ENCODE results near the gene SFXN4. TPM values are rescaled to one million over a fixed set of nuclear protein-coding genes. Genes with fewer than 3 reads are reported as not detected.
A peak's percentile ranks its signal among the peaks of the same experiment; 100 is the strongest.

SFXN4 gene
- total and polyA plus RNA-seq, 2 of the 13 experiments (the other 11 are each of a cell fraction or from before 2014, with no cell fraction given) = 47.7 to 64.9 TPM

GRCh38 chr10:119178372-119179119 is 13.0 kb upstream of the SFXN4 start, which contains the start of gene PRDX3 (continued):
- TF ChIP-seq TFDP2 (CRISPR knock-in tag; IDR thresholded peaks at IDR 0.05) (peak; percentile 61; the same call in 1 of the 2 replicates), ZBTB20 (CRISPR knock-in tag; IDR thresholded peaks at IDR 0.05; ENCODE audit: borderline replicate concordance, low read depth) (no peak), KAT8 (CRISPR knock-in tag; IDR thresholded peaks at IDR 0.05) (peak; percentile 83), AFF4 (CRISPR knock-in tag; IDR thresholded peaks at IDR 0.05) (no peak; the same call in 1 of the 2 replicates), RERE (CRISPR knock-in tag; IDR thresholded peaks at IDR 0.05; ENCODE audit: low read depth) (0 out of 2 replicates have a peak, but pooled peaks have one; percentile 8), ZSCAN29 (CRISPR knock-in tag; conservative IDR thresholded peaks at IDR 0.05) (no peak), ZNF891 (CRISPR knock-in tag; IDR thresholded peaks at IDR 0.05) (no peak), ZNF589 (CRISPR knock-in tag; conservative IDR thresholded peaks at IDR 0.05) (peak; percentile 81; the same call in 1 of the 2 replicates), ZNF503 (CRISPR knock-in tag; IDR thresholded peaks at IDR 0.05) (no peak; the same call in 1 of the 2 replicates), HMG20A (CRISPR knock-in tag; IDR thresholded peaks at IDR 0.05; ENCODE audit: borderline replicate concordance) (no peak), MYNN (CRISPR knock-in tag; IDR thresholded peaks at IDR 0.05; ENCODE audit: low read depth) (no peak), GABPB1 (CRISPR knock-in tag; IDR thresholded peaks at IDR 0.05) (peak; percentile 70)
